Kidney epithelial cell (primary cell): ENCODE results near the gene GPR153. TPM values are rescaled to one million over a fixed set of nuclear protein-coding genes. Genes with fewer than 3 reads are reported as not detected.
"Not testable (repeated sequence)": the region's sequence is repeated elsewhere in the genome, so short reads cannot be mapped to it uniquely, and the experiment has no call there.

Experiments used
- DNase-seq: peaks from one replicate; pipeline ENCODE4 v3.0.0-alpha.2; 2010; ENCODE audit warnings: low read depth
- H3K27me3 ChIP-seq: 2 replicates; pipeline ENCODE4 v1.6.0; 2011; ENCODE audit warnings: low read length; ENCODE audit not compliant: control insufficient read depth, insufficient read depth
- H3K36me3 ChIP-seq: 2 replicates; pipeline ENCODE4 v1.5.1; 2011; ENCODE audit warnings: low read length; ENCODE audit not compliant: control insufficient read depth, insufficient read depth
- H3K4me3 ChIP-seq: 2 replicates; pipeline ENCODE4 v1.5.1; 2011; ENCODE audit warnings: low read depth, mild to moderate bottlenecking, control low read depth, low read length
- total RNA-seq: library from RNA; depleted of rRNA; stranded (reverse); fragments of >200 nt; gene quantifications from 2 replicates; pipeline ENCODE4 v1.2.3, GENCODE V29; 2015
- TF ChIP-seq, protein P1 (sequence below): IDR thresholded peaks from 2 replicates; pipeline ENCODE4 v1.5.1; 2011; ENCODE audit warnings: mild to moderate bottlenecking, moderate library complexity, low read length, control low read depth, inconsistent platforms; ENCODE audit not compliant: insufficient read depth, poor library complexity, severe bottlenecking

Gene GPR153
- 11.4 and 12.3 TPM in 2 replicates for total RNA-seq

DNA sequence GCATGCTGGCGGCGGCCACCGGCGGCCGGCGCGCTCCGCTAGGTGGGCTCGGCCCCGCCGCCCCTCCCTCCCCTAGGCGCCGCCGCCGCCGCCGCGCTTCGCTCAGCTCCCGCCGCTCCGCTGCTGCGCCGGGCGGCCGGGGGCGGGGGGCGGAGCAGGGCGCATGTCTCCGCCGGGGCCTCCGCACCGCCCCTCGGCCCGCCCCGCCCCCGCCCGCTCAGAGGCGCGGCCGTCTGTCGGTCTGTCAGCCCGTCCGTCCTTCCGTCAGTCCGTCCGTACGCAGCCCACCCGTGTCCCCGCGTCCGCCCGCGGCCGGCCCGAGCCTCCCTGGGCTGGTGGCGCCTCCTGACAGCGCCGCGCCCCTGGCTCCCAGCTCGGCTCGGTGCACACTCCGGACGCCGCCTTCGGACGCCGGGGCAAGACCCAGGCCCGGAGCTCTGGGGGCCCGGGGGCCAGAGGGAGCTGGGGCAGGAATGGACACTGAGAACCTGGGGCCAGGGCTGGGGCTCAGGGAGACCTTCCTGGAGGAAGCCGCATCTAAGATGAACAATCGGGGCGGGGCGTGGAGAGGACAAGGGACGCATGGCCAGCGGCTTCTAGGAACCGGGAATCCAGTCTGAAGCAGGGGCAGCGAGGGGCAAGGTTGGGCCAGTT lies at the start of gene GPR153:
Gene GPR153, minus strand, starts transcription at position 138 of the 654 bp plus-strand sequence. CDS start 6,193 bp downstream, outside the sequence.
- H3K4me3 ChIP-seq, result peak within 1 kb of the TSS; percentile 59
- no peak for DNase-seq
- TF ChIP-seq, protein P1, sequence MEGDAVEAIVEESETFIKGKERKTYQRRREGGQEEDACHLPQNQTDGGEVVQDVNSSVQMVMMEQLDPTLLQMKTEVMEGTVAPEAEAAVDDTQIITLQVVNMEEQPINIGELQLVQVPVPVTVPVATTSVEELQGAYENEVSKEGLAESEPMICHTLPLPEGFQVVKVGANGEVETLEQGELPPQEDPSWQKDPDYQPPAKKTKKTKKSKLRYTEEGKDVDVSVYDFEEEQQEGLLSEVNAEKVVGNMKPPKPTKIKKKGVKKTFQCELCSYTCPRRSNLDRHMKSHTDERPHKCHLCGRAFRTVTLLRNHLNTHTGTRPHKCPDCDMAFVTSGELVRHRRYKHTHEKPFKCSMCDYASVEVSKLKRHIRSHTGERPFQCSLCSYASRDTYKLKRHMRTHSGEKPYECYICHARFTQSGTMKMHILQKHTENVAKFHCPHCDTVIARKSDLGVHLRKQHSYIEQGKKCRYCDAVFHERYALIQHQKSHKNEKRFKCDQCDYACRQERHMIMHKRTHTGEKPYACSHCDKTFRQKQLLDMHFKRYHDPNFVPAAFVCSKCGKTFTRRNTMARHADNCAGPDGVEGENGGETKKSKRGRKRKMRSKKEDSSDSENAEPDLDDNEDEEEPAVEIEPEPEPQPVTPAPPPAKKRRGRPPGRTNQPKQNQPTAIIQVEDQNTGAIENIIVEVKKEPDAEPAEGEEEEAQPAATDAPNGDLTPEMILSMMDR, result no peak
- no peaks in the 10 kb centered on the region for H3K36me3 ChIP-seq
- peaks cover 5% of the 10 kb centered on the region for H3K27me3 ChIP-seq

DNA sequence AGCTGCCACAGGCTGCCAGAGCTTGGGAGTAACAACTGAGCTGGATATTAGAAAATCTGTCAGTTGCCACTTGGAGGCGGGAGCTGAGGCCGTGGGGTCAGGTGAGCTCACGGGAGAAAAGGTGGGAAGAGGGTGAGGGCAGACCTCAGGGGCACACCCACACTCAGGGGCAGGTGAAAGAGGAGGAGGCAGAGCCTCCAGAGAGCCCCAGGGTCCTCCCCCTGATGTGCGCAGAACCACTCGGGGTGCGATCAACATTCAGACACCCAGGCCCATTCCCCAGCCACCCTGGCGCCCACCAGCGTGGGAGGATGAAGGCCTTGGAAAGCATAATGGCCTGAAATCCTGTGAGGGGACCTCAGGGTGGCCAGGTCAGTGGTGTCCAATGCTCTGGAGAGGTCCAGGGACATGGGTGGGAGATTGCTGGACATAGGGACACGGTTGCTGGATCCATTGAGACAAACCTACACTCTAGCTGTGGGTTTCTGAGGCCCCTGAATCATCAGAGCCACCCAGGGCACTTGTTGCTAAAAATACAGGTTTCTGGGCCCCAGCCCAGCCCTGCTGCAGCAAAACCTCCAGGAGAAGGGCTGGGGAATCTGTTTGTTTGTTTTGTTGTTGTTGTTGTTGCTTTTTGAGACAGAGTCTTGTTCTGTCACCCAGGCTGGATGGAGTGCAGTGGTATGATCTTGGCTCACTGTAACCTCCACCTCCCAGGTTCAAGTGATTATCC lies 49.4 kb upstream of the GPR153 start:
- no peak overlapping the region for H3K4me3 ChIP-seq
- H3K36me3 ChIP-seq, result no peaks in the 10 kb centered on the region
- no peaks in the 10 kb centered on the region for H3K27me3 ChIP-seq
- TF ChIP-seq, protein P1, result no peak
- no peak for DNase-seq

DNA sequence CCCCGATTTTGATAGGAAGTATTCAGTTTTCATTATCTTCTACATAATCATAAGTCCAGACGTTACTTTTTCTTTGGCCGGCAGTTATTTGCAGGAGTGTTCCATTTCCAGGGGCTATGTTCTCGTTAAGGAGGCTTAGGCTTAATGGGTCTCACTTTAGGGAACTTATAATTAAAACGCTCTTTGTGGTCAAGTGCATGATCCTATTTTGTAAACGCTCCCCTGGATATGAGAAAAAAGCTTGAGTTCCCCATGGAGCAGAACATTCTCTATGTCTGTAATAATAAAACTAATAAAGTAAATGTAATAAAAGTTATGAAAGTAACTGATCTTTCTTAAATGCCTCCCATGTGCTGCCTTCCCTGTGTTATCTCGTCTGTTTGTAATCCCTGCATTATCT lies 48.7 kb upstream of the GPR153 start:
- DNase-seq, result no peak
- TF ChIP-seq, protein P1, result no peak
- H3K27me3 ChIP-seq, result no peaks in the 10 kb centered on the region
- H3K4me3 ChIP-seq, result no peak overlapping the region
- H3K36me3 ChIP-seq, result no peaks in the 10 kb centered on the region

DNA sequence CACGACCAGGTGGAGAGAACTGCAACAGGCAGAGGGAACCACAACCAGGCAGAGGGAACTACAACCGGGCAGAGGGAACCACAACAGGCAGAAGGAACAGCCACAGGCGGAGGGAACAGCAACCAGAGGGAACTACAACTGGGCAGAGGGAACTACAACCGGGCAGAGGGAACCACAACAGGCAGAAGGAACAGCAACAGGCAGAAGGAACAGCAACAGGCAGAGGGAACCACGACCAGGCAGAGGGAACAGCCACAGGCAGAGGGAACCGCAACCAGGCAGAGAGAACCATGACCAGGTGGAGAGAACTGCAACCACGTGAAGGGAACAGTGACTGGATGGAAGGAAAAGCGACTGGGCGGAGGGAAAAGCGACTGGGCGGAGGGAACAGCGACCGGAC lies 47.6 kb upstream of the GPR153 start:
- no peaks in the 10 kb centered on the region for H3K36me3 ChIP-seq
- H3K4me3 ChIP-seq, result no peak overlapping the region
- TF ChIP-seq, protein P1, result no peak
- no peaks in the 10 kb centered on the region for H3K27me3 ChIP-seq
- no peak for DNase-seq

DNA sequence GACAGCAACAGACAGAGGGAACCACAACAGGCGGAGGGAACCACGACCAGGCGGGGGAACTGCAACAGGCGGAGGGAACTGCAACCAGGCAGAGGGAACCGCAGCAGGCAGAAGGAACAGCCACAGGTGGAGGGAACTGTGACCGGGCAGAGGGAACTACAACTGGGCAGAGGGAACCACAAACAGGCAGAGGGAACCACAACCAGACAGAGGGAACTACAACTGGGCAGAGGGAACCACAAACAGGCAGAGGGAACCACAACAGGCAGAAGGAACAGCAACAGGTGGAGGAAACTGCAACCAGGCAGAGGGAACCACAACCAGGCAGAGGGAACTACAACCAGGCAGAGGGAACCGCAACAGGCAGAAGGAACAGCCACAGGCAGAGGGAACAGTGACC lies 46.8 kb upstream of the GPR153 start:
- not testable (repeated sequence) for H3K27me3 ChIP-seq, H3K4me3 ChIP-seq, H3K36me3 ChIP-seq, DNase-seq

DNA sequence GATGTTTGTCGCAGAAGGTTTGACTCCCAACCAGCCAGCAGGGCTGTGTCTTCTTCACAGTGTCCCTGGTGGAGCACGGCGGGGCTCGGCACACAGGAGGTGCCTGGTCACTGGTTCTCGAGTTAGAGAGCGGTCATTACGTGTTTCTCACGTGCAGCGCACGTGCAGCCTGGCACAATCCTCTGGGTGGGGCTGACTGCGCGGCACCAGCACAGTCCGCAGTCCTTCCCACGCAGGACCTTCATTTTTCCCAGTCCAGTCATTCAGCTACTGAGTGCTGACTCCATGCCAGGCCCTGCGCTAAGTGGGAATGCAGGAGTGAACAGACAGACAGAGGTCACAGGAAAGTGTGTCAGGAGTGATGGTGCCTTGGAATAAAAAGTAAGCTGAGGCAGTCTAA lies 46.2 kb upstream of the GPR153 start:
- TF ChIP-seq, protein P1, result no peak
- Histone ChIP-seq H3K36me3 (no peaks in the 10 kb centered on the region), H3K27me3 (no peaks in the 10 kb centered on the region), H3K4me3 (no peak overlapping the region)
- no peak for DNase-seq
